Spleen (tissue), 11 donors: ENCODE measurements around the gene PTPN9. TPM values are rescaled to one million over a fixed set of nuclear protein-coding genes. Genes with fewer than 3 reads are reported as not detected.
"Not testable (repeated sequence)": the region's sequence is repeated elsewhere in the genome, so short reads cannot be mapped to it uniquely, and the experiment has no call there.

Experiments used
- DNase-seq: peaks from one replicate; pipeline ENCODE4 v3.0.0-alpha.2; 2020
- H3K27ac ChIP-seq, 8 donors: fragments of 200-600 bp; sonication (generic) in 7 of 8; 1 replicate in 4 of 8; 2 replicates in 4 of 8; pipeline versions ENCODE4 v1.5.0 to v1.8.0; 2016 to 2021; ENCODE audit warnings: inconsistent platforms in 4 of 8, mild to moderate bottlenecking in 4 of 8, moderate library complexity in 1 of 8
- H3K27me3 ChIP-seq, 7 donors: fragments of 200-600 bp; sonication (generic) in 6 of 7; replicated peaks in 1 of 7; 1 replicate in 4 of 7; 2 replicates in 3 of 7; pipeline versions ENCODE4 v1.5.0 to v1.8.0; 2016 to 2021; ENCODE audit warnings: inconsistent platforms in 3 of 7, mild to moderate bottlenecking in 1 of 7
- H3K36me3 ChIP-seq, 6 donors: fragments of 200-600 bp; sonication (generic) in 5 of 6; 1 replicate in 4 of 6; 2 replicates in 2 of 6; pipeline versions ENCODE4 v1.5.0 to v1.8.0; 2016 to 2021; ENCODE audit warnings: inconsistent platforms in 2 of 6
- H3K4me1 ChIP-seq, 6 donors: fragments of 200-600 bp; sonication (generic) in 5 of 6; 1 replicate in 3 of 6; 2 replicates in 3 of 6; pipeline versions ENCODE4 v1.5.0 to v1.8.0; 2016 to 2021; ENCODE audit warnings: inconsistent platforms in 3 of 6
- H3K4me3 ChIP-seq, 8 donors: fragments of 200-600 bp; sonication (generic) in 7 of 8; 1 replicate in 4 of 8; 2 replicates in 4 of 8; pipeline versions ENCODE4 v1.5.0 to v1.8.0; 2016 to 2021; ENCODE audit warnings: inconsistent platforms in 4 of 8, mild to moderate bottlenecking in 4 of 8, moderate library complexity in 2 of 8
- H3K9me3 ChIP-seq, 8 donors: fragments of 200-600 bp; sonication (generic) in 7 of 8; 1 replicate in 4 of 8; 2 replicates in 4 of 8; pipeline versions ENCODE4 v1.5.0 to v1.8.0; 2016 to 2021; ENCODE audit warnings: inconsistent platforms in 4 of 8
- CTCF ChIP-seq, 11 experiments: fragments of 200-600 bp in 7 of 11; fragments of 450-650 bp in 4 of 11; sonication (generic) in 4 of 11; IDR thresholded peaks in 8 of 11; conservative IDR thresholded peaks in 3 of 11; 1 replicate in 7 of 11; 2 replicates in 4 of 11; pipeline versions ENCODE4 v1.4.0 to v1.8.0; 2016 to 2021; ENCODE audit warnings: antibody characterized with exemption in 11 of 11, inconsistent platforms in 4 of 11, mild to moderate bottlenecking in 1 of 11
- POLR2A ChIP-seq, 3 donors: fragments of 450-650 bp; IDR thresholded peaks; one replicate each; pipeline ENCODE4 v1.5.1; 2017; ENCODE audit warnings: antibody characterized with exemption in 3 of 3, mild to moderate bottlenecking in 1 of 3
- POLR2AphosphoS5 ChIP-seq, 3 donors: sonication (generic); formaldehyde crosslinking; IDR thresholded peaks; one replicate each; pipeline ENCODE4 v1.5.1; 2017; ENCODE audit warnings: antibody characterized with exemption in 3 of 3
- WGBS, 5 donors: extraction: QIAGEN DNeasy Blood & Tissue Kit in 3 of 5; methylation state at CpG; one replicate each; pipeline versions ENCODE4 v1.1.5 to v1.1.7; 2013 to 2018; 5-methylcytosine and 5-hydroxymethylcytosine counted together
- intact Hi-C: fragments of 100-400 bp; cut with DNase I; formaldehyde crosslinking; loops from one replicate; pipeline ENCODE4 v1.15.0; 2023; ENCODE audit warnings: low total_unique reads
- polyA plus RNA-seq, 3 donors: library from polyadenylated mRNA; stranded (reverse); fragments of 200-250 nt; gene quantifications; one replicate each; pipeline ENCODE4 v1.2.1, GENCODE V29; 2013
- total RNA-seq, 7 donors: library from RNA; depleted of rRNA in 3 of 7; stranded (reverse); fragments of >200 nt in 3 of 7; fragmentation: NEBNext Ultra II Directional in 4 of 7; extraction: Animal tissue kit (Norgen Biotek cat#: 25700) in 4 of 7; gene quantifications; one replicate each; pipeline versions ENCODE4 v1.1.0 to v1.2.1, GENCODE V29; 2016 to 2021
- donor health status: healthy with polysubstance abuse.
- donor health status: DM: no; HTN: no; CAD: no; lungs with moderate emphysema.
- donor health status: DM: no; HTN: no; CAD: no.
- donor health status: Bipolar disorder and iron deficiency.
- donor health status: healthy.
- donor health status: DM: no; HTN: no; CAD: no.
- donor health status: DM: yes; HTN: yes; CAD: no.

The PTPN9 gene
- total and polyA plus RNA-seq, 10 donors: 4.6 to 32.5 (median 22.3) TPM

GRCh38 chr15:75531041-75531450 lies 48.1 kb downstream of the PTPN9 start:
- intact Hi-C loops: no loop called here
- TF ChIP-seq POLR2AphosphoS5 (IDR thresholded peaks at IDR 0.05): no peak
- no peak for TF ChIP-seq CTCF (IDR thresholded peaks at IDR 0.05 in 8 of 11, conservative IDR thresholded peaks at IDR 0.05 in 3 of 11)
- TF ChIP-seq POLR2A (IDR thresholded peaks at IDR 0.05): no peak
- DNase-seq: no peak
- no peaks in the 10 kb centered on the region for H3K27me3 ChIP-seq
- no peaks in the 10 kb centered on the region for H3K9me3 ChIP-seq
- H3K4me1 ChIP-seq: peaks cover 0 to 34% (median 14%) of the 10 kb centered on the region in 6 donors
- 59 to 82% (median 76%) methylated on average over 3 of the region's 3 CpGs for WGBS, 5 donors
- peaks cover 0 to 21% (median 4%) of the 10 kb centered on the region in 6 donors for H3K36me3 ChIP-seq
- peak overlapping the region in 1 of 8 donors; percentile 33 for H3K27ac ChIP-seq
- H3K4me3 ChIP-seq: no peak overlapping the region

GRCh38 chr15:75530169-75530568 lies 48.9 kb downstream of the PTPN9 start:
- H3K4me3 ChIP-seq: no peak overlapping the region
- no peaks in the 10 kb centered on the region for H3K27me3 ChIP-seq
- no peak overlapping the region for H3K27ac ChIP-seq
- no peaks in the 10 kb centered on the region for H3K9me3 ChIP-seq
- intact Hi-C loops: no loop called here
- peaks cover 0 to 34% (median 14%) of the 10 kb centered on the region in 6 donors for H3K4me1 ChIP-seq
- TF ChIP-seq POLR2A (IDR thresholded peaks at IDR 0.05) (no peak), POLR2AphosphoS5 (IDR thresholded peaks at IDR 0.05) (no peak), CTCF (IDR thresholded peaks at IDR 0.05 in 8 of 11, conservative IDR thresholded peaks at IDR 0.05 in 3 of 11) (no peak)
- peaks cover 0 to 30% (median 8%) of the 10 kb centered on the region in 6 donors for H3K36me3 ChIP-seq
- no peak for DNase-seq
- 82 to 98% (median 97%) methylated on average over 4 of the region's 4 CpGs for WGBS, 5 donors

- H3K27ac ChIP-seq, DNase-seq, H3K27me3 ChIP-seq, H3K4me1 ChIP-seq, H3K4me3 ChIP-seq, H3K9me3 ChIP-seq, intact Hi-C loops: not testable (repeated sequence)
- peaks cover 0 to 68% (median 38%) of the 10 kb centered on the region in 6 donors for H3K36me3 ChIP-seq
- WGBS, 5 donors: 89 to 95% (median 93%) methylated on average over 3 of the region's 3 CpGs
Observed at GRCh38 chr15:75525756-75526155, 53.4 kb downstream of the PTPN9 start.

GRCh38 chr15:75523011-75523410 lies 56.1 kb downstream of the PTPN9 start:
- peaks cover 0 to 95% (median 57%) of the 10 kb centered on the region in 6 donors for H3K36me3 ChIP-seq
- 97 to 100% (median 98%) methylated on average over 2 of the region's 2 CpGs for WGBS, 5 donors
- no peaks in the 10 kb centered on the region for H3K4me1 ChIP-seq
- intact Hi-C loops: no loop called here
- DNase-seq: no peak
- no peaks in the 10 kb centered on the region for H3K27me3 ChIP-seq
- TF ChIP-seq CTCF (IDR thresholded peaks at IDR 0.05 in 8 of 11, conservative IDR thresholded peaks at IDR 0.05 in 3 of 11): no peak
- no peak for TF ChIP-seq POLR2AphosphoS5 (IDR thresholded peaks at IDR 0.05)
- no peak for TF ChIP-seq POLR2A (IDR thresholded peaks at IDR 0.05)
- no peak overlapping the region for H3K27ac ChIP-seq
- no peaks in the 10 kb centered on the region for H3K9me3 ChIP-seq
- H3K4me3 ChIP-seq: no peak overlapping the region

GRCh38 chr15:75517233-75517632 lies 61.9 kb downstream of the PTPN9 start:
- intact Hi-C loops: no loop called here
- DNase-seq: no peak
- WGBS, 5 donors: 95 to 100% (median 97%) methylated on average over 1 of the region's 1 CpG
- no peak overlapping the region for H3K4me3 ChIP-seq
- H3K27ac ChIP-seq: no peak overlapping the region
- no peaks in the 10 kb centered on the region for H3K27me3 ChIP-seq
- H3K9me3 ChIP-seq: no peaks in the 10 kb centered on the region
- TF ChIP-seq POLR2AphosphoS5 (IDR thresholded peaks at IDR 0.05) (no peak), POLR2A (IDR thresholded peaks at IDR 0.05) (no peak), CTCF (IDR thresholded peaks at IDR 0.05 in 8 of 11, conservative IDR thresholded peaks at IDR 0.05 in 3 of 11) (no peak)
- no peaks in the 10 kb centered on the region for H3K4me1 ChIP-seq
- peaks cover 0 to 100% (median 76%) of the 10 kb centered on the region in 6 donors for H3K36me3 ChIP-seq
